Gastroesophageal sphincter (tissue), 3 donors: ENCODE data around the gene ZNF521.

Experiments used
- POLR2A ChIP-seq, 2 donors: fragments of 450-650 bp; IDR thresholded peaks; one replicate each; pipeline ENCODE4 v1.6.1; 2017; ENCODE audit warnings: antibody characterized with exemption in 2 of 2, mild to moderate bottlenecking in 2 of 2, moderate library complexity in 1 of 2
- POLR2AphosphoS5 ChIP-seq: sonication (generic); formaldehyde crosslinking; IDR thresholded peaks from one replicate; pipeline ENCODE4 v1.6.1; 2017; ENCODE audit warnings: antibody characterized with exemption
- TF ChIP-seq, protein P1 (sequence below), 4 experiments: fragments of 200-600 bp in 2 of 4; fragments of 450-650 bp in 2 of 4; sonication (generic) in 1 of 4; IDR thresholded peaks; one replicate each; pipeline ENCODE4 v1.5.1; 2017 to 2019; ENCODE audit warnings: antibody characterized with exemption in 4 of 4, mild to moderate bottlenecking in 2 of 4, moderate library complexity in 2 of 4

DNA sequence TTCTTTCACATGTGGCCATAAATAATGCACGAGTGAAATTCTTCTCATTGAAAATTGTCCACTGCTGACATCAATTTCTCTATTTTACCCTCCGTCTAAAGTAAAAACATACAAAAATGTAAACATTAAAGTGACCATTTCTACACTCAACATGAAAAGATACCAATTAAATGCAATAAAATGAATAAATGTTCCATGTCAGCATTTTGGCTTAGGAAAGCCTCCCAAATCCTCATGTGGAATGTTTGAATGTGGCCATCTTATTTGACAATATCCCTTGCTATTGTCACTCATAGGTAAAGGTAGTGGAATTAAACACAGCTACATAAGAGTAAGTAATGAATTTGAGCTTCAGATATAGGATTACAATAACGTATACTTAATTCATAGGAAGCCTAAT is 60.8 kb downstream of the ZNF521 start:
- TF ChIP-seq POLR2AphosphoS5, result no peak
- TF ChIP-seq, protein P1, sequence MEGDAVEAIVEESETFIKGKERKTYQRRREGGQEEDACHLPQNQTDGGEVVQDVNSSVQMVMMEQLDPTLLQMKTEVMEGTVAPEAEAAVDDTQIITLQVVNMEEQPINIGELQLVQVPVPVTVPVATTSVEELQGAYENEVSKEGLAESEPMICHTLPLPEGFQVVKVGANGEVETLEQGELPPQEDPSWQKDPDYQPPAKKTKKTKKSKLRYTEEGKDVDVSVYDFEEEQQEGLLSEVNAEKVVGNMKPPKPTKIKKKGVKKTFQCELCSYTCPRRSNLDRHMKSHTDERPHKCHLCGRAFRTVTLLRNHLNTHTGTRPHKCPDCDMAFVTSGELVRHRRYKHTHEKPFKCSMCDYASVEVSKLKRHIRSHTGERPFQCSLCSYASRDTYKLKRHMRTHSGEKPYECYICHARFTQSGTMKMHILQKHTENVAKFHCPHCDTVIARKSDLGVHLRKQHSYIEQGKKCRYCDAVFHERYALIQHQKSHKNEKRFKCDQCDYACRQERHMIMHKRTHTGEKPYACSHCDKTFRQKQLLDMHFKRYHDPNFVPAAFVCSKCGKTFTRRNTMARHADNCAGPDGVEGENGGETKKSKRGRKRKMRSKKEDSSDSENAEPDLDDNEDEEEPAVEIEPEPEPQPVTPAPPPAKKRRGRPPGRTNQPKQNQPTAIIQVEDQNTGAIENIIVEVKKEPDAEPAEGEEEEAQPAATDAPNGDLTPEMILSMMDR (IDR thresholded peaks at IDR 0.05), result no peak
- no peak for TF ChIP-seq POLR2A (IDR thresholded peaks at IDR 0.05)
